Chondrocyte (in vitro differentiated cells): ENCODE measurements around the gene SMIM10L1. TPM values are rescaled to one million over a fixed set of nuclear protein-coding genes. Genes with fewer than 3 reads are reported as not detected.

Source experiments
- DNase-seq: peaks from one replicate; pipeline ENCODE4 v3.0.0; 2021; ENCODE audit warnings: mixed read lengths, low spot score
- H3K27ac Mint-ChIP-seq: one replicate; pipeline ENCODE4 v1.8.0; 2021; ENCODE audit warnings: mild to moderate bottlenecking, moderate library complexity, mixed read lengths; ENCODE audit not compliant: unreplicated experiment
- H3K27me3 Mint-ChIP-seq: 2 replicates; pipeline ENCODE4 v1.8.0; 2021; ENCODE audit warnings: low read depth, mixed read lengths
- H3K36me3 Mint-ChIP-seq: 2 replicates; pipeline ENCODE4 v1.8.0; 2021; ENCODE audit warnings: low read depth, mixed read lengths
- H3K4me1 Mint-ChIP-seq: 2 replicates; pipeline ENCODE4 v1.8.0; 2021; ENCODE audit warnings: low read depth, mild to moderate bottlenecking, mixed read lengths
- H3K4me3 Mint-ChIP-seq: one replicate; pipeline ENCODE4 v1.8.0; 2021; ENCODE audit warnings: mild to moderate bottlenecking, moderate library complexity, mixed read lengths; ENCODE audit not compliant: unreplicated experiment
- H3K9me3 Mint-ChIP-seq: 2 replicates; pipeline ENCODE4 v1.8.0; 2021; ENCODE audit warnings: low read depth, mixed read lengths
- total RNA-seq: library from RNA; stranded (reverse); gene quantifications from 3 replicates; pipeline ENCODE4 v1.2.1, GENCODE V29; 2021
- TF ChIP-seq, protein P1 (sequence below): fragments of 200-600 bp; sonication (generic); IDR thresholded peaks from 2 replicates; pipeline ENCODE4 v1.5.0; 2021; ENCODE audit warnings: antibody characterized with exemption, mild to moderate bottlenecking, moderate library complexity

Gene SMIM10L1
- total RNA-seq, 1 donor from 2014 or later: 12.2 TPM

DNA sequence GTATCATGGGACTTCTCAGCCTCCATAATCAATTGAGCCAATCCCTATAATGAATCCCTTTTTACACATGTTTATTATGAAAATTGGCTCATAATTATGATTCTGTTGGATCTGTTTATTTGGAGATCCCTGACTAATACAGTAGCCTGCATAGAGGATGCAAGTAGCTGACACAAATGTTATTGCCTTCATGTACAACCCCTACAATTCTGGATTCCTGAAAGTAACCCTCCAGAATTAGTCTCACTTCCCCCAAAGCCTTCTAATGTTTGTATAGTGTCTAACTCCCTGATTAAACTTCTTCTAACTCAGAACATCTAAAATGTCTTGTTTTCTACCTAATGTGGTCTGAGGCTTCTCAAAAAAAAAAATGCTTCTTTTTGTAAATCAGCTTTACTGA lies 6.6 kb upstream of the SMIM10L1 start:
- no peaks in the 10 kb centered on the region for H3K9me3 Mint-ChIP-seq
- H3K27me3 Mint-ChIP-seq: no peaks in the 10 kb centered on the region
- no peak overlapping the region for H3K4me3 Mint-ChIP-seq
- peaks cover 33% of the 10 kb centered on the region for H3K4me1 Mint-ChIP-seq
- TF ChIP-seq, protein P1, sequence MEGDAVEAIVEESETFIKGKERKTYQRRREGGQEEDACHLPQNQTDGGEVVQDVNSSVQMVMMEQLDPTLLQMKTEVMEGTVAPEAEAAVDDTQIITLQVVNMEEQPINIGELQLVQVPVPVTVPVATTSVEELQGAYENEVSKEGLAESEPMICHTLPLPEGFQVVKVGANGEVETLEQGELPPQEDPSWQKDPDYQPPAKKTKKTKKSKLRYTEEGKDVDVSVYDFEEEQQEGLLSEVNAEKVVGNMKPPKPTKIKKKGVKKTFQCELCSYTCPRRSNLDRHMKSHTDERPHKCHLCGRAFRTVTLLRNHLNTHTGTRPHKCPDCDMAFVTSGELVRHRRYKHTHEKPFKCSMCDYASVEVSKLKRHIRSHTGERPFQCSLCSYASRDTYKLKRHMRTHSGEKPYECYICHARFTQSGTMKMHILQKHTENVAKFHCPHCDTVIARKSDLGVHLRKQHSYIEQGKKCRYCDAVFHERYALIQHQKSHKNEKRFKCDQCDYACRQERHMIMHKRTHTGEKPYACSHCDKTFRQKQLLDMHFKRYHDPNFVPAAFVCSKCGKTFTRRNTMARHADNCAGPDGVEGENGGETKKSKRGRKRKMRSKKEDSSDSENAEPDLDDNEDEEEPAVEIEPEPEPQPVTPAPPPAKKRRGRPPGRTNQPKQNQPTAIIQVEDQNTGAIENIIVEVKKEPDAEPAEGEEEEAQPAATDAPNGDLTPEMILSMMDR: no peak
- no peak for DNase-seq
- H3K36me3 Mint-ChIP-seq: peaks cover 6% of the 10 kb centered on the region
- H3K27ac Mint-ChIP-seq: no peak overlapping the region

DNA sequence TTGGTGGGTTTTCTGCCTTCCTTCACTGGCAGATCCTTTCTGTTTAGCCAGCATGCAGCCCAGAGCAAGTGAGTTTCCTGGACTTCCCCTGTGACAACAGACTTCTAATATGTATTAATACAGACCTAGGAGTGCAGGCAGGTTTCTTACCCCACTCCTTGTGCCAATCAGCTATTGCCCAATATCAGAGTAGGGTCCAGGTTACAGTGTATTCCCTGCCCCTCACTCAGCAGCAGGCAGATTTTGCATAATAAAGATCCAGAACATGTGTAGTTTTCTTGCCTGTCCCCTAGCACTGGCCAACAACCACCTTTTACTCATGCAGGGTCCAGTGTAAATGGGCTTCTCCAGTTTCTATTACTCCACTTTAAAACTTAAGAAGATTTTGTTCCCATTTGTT lies 4.7 kb upstream of the SMIM10L1 start:
- Mint-ChIP-seq H3K36me3 (peaks cover 6% of the 10 kb centered on the region), H3K4me3 (no peak overlapping the region), H3K4me1 (peaks cover 37% of the 10 kb centered on the region), H3K9me3 (no peaks in the 10 kb centered on the region), H3K27me3 (no peaks in the 10 kb centered on the region), H3K27ac (peak overlapping the region; percentile 17)
- DNase-seq: no peak
- TF ChIP-seq, protein P1: no peak

DNA sequence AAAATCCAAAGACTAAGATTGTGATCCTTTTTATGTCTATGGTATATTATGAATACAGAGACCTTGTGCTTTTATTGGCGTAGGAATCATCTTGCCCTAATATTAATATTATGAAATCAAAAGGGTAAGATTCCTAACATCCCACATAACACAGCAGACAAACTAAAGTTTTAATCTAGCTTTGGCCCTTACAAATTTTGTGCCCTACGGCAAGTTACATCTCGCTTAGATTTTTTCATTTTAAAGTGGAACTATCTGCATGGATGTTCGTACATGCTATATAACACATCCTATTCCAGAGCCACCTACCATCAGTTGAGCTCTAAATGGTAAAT lies 217 bp upstream of the SMIM10L1 start:
- Mint-ChIP-seq H3K4me3 (peak overlapping the region; percentile 97), H3K36me3 (peaks cover 8% of the 10 kb centered on the region), H3K9me3 (no peaks in the 10 kb centered on the region), H3K27ac (peak overlapping the region; percentile 100), H3K4me1 (peaks cover 59% of the 10 kb centered on the region), H3K27me3 (no peaks in the 10 kb centered on the region)
- TF ChIP-seq, protein P1: no peak
- no peak for DNase-seq

DNA sequence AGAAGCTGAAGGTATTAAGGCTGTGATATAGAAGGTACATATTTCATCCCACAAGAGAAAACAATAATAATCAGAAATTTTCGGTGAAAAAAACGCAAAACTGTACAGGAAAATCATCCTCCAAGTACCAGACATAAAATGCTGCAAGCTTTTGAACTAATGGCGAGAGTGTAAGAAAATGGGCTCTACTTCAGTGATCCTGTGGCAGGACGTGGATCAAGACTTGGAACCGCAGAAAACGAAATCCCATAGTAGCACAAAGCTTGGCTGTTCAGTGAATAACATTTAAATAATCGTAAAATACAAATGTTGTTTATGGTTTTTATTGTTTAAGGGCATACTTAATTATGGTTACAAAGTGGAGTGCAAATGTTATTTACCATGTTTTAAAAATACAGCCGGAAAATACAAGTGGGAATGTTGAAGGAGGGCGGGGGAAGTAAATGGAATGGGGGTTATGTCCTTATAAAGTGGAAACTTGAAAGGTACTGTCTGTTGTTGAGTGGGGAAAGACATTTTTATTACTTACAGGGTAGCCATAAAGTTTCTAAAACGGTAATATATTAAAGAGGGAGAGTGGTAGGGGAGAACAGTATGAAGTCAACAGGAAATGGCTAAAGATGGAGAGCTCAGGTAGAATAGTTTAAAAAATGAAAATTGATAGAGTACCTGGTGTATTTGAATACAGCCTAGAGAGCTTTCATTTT lies 1.1 kb downstream of the SMIM10L1 start:
- Mint-ChIP-seq H3K4me3 (peak overlapping the region; percentile 97), H3K36me3 (peaks cover 4% of the 10 kb centered on the region), H3K27ac (peak overlapping the region; percentile 100)

DNA sequence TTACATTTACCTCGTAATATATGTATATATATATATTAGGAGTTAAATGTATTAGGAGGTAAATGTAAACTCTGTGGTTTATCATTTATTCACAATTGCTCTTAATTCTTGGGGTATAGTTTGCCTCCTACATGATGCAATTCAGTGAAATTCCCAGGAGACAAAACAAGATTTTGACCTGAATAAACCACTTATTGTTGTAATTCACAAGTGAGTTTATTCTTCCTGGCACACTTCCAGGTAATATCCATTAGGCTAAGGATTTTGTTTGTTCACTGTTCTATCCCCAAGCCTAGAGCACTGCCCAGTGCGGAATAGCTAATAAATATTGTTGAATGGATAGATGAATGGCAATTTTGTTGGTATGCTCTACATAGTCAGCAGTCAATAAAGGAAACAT lies 3.0 kb downstream of the SMIM10L1 start:
- peaks cover 45% of the 10 kb centered on the region for H3K4me1 Mint-ChIP-seq
- TF ChIP-seq, protein P1: no peak
- no peaks in the 10 kb centered on the region for H3K9me3 Mint-ChIP-seq
- peaks cover 3% of the 10 kb centered on the region for H3K36me3 Mint-ChIP-seq
- no peak overlapping the region for H3K4me3 Mint-ChIP-seq
- DNase-seq: no peak
- no peaks in the 10 kb centered on the region for H3K27me3 Mint-ChIP-seq
- H3K27ac Mint-ChIP-seq: no peak overlapping the region

More for the DNA sequence above, 1.1 kb downstream of the SMIM10L1 start:
- no peak for DNase-seq
- TF ChIP-seq, protein P1: no peak
- Mint-ChIP-seq H3K27me3 (no peaks in the 10 kb centered on the region), H3K4me1 (peaks cover 59% of the 10 kb centered on the region), H3K9me3 (no peaks in the 10 kb centered on the region)
